Measurements from ENCODE around the gene TAMM41.
A peak's percentile ranks its signal among the peaks of the same experiment; 100 is the strongest.
"Not testable (repeated sequence)": the region's sequence is repeated elsewhere in the genome, so short reads cannot be mapped to it uniquely, and the experiment has no call there.

Gene TAMM41

DNA sequence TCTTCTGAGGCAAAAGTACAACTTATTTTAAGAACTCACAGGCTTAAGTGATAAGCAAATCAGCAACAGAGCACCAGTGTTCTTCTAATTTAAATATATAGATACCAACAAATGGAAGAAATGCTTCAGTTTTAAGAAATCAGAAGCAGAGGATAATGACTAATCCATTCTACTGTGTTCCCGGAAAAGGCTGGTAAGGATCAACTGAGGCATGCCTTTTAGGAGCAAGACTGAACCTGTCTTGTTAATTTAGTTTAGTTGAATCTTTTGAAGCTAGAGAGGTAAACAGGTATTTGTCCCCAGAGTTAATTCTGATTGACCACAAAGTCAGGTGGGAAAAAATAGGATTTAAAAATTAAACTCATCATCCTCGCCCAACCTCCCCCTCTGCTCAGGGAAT, 51.8 kb downstream of the TAMM41 start:
- DNase-seq (ENCODE audit: insufficient read length, low spot score), result no peak
- TF ChIP-seq POLR2A (IDR thresholded peaks at IDR 0.05; ENCODE audit: low read depth, low read length), result no peak
- no peak for FAIRE-seq

DNA sequence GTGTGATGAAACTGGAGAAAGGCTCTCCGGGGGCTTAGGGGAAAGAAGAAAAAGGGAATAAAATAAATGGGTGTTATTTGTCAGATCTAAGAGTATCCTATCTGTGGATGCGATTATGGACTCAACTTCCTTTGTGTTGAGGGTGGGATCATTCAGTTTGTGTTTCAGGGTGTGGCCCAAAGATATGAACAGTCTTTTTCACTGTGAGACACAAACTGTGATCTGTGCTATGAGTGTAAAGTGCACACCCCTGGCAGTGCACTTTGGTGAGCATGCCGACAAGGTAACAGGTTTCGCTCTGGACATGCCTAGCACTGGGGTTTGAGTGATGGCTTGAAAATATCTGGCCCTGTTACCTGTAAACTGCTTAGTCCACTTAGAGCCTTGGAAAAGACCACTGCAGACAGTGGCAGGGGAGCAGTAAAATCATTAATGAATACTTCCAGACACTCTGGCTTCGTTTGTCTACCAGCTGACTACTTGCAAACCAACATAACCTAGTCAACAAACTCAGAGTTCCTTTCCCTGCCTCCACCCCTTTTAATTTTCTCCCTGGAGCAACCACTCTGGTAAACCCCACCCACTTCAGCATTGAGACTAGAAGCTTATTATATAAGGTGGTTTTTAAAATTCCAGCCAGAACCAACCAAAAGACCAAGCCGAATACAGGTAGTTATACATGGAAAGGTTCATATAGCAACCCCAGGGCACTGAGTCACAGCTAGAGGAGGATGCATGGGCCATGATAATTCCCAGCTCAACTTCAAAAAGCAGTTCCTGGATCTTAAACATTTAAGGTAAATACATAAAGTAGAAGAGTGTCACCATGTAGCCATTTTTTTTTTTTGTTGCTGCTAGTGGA, 55.1 kb downstream of the TAMM41 start:
- DNase-seq (ENCODE audit: insufficient read length, low spot score) (no peak), FAIRE-seq (no peak)
- no peak for TF ChIP-seq POLR2A (IDR thresholded peaks at IDR 0.05; ENCODE audit: low read depth, low read length)

DNA sequence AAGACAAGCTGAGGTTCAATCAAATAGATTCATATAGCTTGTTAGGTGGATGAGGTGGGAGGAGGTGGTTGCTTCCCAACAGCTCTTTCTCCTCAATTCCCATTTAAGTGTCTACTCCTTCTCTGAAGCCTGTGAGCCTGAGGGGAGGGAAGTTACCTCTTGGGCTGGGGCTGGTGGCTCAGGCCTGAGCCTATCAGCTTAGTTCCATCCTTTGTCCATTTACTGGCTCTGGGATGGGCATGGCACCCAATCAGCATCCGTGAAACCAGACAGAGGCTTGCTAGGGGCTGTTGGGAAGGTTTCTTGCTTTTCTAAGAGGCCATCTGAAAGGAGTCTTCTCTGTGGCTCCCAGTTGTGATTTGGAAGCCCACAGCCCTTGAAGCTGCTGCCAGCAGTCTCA, 57.3 kb downstream of the TAMM41 start:
- DNase-seq (ENCODE audit: insufficient read length, low spot score), result no peak
- TF ChIP-seq POLR2A (IDR thresholded peaks at IDR 0.05; ENCODE audit: low read depth, low read length), result no peak
- no peak for FAIRE-seq

DNA sequence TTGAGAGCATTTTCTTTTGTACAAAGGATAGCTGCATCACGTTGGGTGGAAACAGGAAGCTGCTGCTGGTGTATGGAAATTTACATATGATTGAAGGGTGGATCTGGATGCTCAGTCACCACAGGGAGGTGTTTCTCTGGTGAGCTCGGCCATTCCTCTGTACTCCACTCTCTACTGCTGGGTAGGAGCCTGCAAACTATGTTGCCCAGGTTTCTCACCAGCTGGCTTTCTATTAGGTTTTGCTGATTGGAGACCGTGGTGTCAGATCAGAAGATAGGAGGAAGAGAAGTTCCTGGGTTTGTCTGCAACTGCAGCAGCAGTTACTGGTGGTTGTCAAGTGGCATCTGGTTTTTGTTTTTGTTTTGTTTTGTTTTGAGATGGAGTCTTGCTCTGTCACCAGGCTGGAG, 61.7 kb downstream of the TAMM41 start:
- DNase-seq (ENCODE audit: insufficient read length, low spot score) (no peak), FAIRE-seq (no peak)
- no peak for TF ChIP-seq POLR2A (IDR thresholded peaks at IDR 0.05; ENCODE audit: low read depth, low read length)

DNA sequence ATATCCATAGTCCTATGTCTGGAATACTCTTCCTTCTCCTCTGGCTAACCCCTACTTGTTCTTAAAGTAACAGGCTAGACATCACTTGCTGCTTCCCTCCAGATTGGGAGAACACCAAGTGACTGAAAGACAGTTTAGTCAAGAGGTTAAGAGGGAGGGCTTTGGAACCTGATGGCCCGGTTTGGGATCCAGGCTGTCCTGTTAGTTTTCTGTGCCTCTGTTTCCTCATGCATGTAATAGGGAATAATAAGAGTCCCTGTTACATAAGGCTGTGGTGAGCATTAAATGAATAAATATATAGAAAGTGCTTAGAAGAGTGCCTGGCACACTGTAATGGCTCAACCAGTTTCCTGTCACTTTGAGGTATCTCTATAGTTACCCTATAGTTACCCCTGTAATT, 66.3 kb downstream of the TAMM41 start:
- FAIRE-seq, result no peak
- no peak for DNase-seq (ENCODE audit: insufficient read length, low spot score)
- no peak for TF ChIP-seq POLR2A (IDR thresholded peaks at IDR 0.05; ENCODE audit: low read depth, low read length)

DNA sequence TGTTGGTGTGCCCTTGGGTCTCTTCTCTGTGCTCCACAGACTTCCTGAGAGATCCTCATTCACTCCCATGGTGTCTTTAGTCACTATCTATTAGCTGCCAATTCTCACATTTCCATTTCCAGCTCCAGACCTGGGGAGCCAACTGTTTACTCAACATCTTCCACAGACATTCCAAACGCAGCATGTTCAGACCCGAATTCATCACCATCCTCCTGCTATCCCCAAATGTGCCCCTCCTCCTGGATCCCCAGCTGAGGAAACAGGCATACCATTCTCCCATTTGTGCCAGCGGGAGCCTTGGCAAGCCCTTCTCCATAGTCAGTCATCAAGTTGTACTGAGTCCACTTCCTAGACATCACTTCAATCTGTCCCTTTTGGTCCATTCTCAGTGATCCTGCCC, 67.1 kb downstream of the TAMM41 start:
- no peak for DNase-seq (ENCODE audit: insufficient read length, low spot score)
- TF ChIP-seq POLR2A (IDR thresholded peaks at IDR 0.05; ENCODE audit: low read depth, low read length), result no peak
- FAIRE-seq, result no peak

DNA sequence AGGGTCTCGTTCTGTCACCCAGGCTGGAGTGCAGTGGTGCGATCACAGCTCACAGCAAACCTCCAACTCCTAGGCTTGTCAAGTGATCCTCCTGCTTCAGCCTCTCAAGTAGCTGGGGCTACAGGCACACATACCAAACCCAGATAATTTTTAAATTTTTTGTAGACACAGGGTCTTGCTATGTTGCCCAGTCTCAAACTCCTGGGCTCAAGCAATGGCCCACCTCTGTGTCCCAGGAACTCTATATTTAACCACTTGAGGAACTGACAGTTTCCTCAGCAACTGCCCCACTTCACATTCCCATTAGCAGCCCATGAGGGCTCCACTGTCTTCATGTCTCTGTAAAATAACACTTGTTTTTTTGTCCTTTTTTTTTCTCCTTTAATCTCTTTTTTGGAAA, 68.4 kb downstream of the TAMM41 start:
- no peak for DNase-seq (ENCODE audit: insufficient read length, low spot score)
- TF ChIP-seq POLR2A (IDR thresholded peaks at IDR 0.05; ENCODE audit: low read depth, low read length), result no peak
- no peak for FAIRE-seq

DNA sequence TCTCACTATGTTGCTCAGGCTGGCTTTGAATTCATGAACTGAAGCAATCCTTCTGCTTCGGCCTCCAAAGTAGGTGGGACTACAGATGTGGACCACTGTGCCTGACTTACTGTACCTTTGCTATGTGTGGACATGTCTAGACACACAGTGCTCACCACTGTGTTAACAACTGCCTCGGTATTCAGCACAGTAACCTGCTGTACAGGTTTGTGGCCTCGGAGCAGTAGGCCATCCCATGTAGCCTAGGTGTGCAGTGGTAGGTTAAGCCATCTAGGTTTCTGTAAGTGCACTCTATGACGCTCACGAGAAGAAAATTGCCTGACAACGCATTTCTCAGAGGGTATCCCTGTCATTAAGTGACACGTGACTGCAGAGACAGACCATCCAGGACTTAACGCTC, 70.3 kb downstream of the TAMM41 start:
- FAIRE-seq (no peak), DNase-seq (ENCODE audit: insufficient read length, low spot score) (no peak)
- no peak for TF ChIP-seq POLR2A (IDR thresholded peaks at IDR 0.05; ENCODE audit: low read depth, low read length)

DNA sequence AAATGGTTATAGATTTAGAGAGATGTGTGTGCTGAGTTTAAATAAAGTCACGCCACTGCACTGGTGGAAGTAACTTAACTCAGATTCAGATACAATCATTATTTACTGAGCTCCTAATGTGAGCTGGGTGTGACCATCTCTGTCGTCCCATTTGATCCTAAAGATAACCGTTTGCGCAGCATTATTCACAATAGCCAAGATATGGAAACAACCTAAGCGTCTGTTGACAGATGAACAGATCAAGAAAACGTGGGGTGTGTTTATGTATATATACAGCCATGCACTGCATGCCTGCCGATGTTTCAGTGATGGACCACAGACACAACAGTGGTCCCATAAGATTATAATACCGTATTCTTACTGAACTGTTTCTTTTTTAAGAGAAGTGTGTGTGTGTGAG, 71.2 kb downstream of the TAMM41 start:
- FAIRE-seq (no peak), DNase-seq (ENCODE audit: insufficient read length, low spot score) (no peak)
- TF ChIP-seq POLR2A (IDR thresholded peaks at IDR 0.05; ENCODE audit: low read depth, low read length), result no peak

DNA sequence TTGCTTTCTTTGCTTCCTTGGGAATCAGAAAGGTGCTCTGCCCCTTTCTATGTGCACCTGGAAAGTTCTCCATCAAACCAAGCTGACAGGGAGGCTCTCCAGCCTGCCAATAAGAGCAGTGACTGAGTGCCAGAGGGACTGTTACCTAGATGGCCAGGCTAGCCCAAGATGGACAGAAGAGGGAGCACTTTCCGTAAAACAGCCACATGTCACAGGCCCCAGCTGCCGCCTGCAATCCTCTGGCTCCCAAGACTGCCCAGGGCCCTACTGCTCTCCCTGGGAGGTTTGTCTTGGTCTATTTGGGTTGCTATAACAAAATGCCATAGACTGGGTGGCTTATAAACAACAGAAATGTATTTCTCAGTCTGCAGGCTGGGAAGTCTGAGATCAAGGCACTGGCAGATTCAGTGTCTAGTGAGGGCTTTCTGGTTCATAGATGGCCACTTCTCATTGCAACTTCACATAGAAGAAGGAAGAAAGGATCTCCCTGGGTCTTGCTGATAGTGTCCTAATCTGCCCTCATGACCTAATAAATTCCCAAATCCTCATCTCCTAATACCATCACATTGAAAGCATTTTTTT, 72.3 kb downstream of the TAMM41 start:
- no peak for TF ChIP-seq POLR2A (IDR thresholded peaks at IDR 0.05; ENCODE audit: low read depth, low read length)

DNA sequence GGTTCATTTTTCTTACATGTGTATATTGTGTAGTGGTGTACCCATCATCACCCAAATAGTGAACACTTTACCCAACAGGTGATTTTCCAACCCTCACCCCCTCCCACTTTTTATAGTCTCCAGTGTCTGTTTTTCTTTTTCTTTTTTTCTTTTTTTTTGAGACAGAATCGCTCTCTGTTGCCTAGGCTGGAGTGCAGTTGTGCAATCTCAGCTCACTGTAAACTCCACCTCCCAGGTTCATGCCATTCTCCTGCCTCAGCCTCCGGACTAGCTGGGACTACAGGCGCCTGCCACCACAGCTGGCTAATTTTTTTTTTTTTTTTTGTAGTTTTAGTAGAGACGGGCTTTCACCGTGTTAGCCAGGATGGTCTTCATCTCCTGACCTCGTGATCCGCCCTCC, 74.8 kb downstream of the TAMM41 start:
- not testable (repeated sequence) for FAIRE-seq; DNase-seq (ENCODE audit: insufficient read length, low spot score)

More for the DNA sequence above, 72.3 kb downstream of the TAMM41 start:
- FAIRE-seq (no peak), DNase-seq (ENCODE audit: insufficient read length, low spot score) (peak; percentile 50)

DNA sequence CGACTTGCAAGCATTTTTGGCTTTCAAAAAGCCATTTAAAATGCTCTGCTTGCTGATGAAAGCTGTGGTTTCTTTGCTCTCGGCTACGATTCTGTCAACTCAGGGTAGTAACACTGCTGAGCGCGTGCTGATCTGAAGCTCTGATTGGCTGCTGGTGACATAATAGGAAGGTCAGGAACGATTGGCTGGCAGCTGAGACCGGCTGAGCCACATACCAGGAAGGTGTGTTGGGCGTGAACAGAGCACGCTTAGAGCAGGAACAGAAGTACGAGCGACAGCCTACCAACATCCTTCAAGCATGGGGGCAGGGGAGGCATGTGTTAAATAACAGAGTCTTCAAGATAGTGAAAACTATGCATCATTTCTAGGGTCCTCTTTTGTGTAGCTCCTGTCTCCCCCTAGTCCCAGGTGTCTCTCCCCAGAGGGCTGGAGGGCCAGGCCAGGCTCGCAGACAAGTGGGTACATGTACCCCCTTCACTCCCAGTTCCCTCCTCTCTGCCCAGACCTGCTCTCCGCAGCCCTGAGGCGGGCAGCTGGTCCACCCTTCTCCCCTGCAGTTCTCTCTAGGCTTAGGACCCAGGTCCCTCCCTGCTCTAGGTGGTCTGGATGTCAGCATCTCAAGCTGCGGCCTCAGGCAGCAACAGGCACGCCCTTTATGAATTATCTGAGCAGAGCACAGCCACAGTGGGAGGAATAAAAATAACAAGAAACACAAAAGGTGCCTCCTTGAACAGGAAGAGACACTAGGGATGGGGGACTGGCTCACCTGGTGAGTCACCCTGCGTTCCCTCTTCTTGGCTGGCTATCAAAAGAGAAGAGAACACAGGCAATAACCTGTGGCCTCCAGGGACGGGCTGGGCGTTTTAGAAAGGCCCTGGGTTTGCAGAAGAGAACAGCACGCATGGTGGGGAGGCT, 76.0 kb downstream of the TAMM41 start:
- no peak for TF ChIP-seq POLR2A (IDR thresholded peaks at IDR 0.05; ENCODE audit: low read depth, low read length)
- FAIRE-seq (peak; percentile 88), DNase-seq (ENCODE audit: insufficient read length, low spot score) (peak; percentile 81)

DNA sequence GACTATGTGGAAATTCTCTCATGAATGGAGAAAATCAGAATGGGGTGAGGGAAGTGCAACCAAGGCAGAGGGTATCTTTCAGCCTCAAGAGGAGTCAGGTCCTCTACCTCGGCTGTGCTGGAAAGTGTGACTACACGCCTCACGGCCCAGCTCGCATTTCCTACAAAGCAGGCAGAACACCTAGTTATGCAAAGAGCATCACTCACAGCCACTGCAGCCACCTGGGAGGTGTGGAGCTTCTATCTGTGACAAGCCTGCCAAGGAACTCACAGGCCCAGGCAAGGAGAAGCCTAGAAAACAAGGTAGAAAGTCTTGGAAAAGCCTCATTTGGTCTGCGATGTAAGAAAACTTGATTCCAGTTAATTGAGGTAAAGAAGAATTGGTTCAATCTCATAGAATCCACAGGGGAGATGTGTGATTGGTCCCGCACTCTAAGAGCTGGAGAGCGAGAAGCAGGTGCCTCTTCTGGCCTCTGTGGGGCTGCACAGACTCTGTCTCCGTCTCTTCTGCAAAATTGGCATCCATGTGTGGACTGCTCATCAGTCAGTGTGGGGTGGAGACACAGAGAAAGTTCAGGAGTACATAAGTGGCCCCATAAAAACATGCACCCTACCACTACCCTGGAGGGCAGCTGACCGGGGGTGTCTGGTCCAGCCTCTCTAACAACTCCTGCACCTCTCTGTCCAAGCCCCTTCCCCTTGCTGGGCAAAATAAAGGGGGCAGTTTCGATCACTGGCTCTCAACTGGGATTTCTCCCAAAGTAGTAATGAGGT, 76.8 kb downstream of the TAMM41 start:
- DNase-seq (ENCODE audit: insufficient read length, low spot score) (no peak), FAIRE-seq (no peak)
- TF ChIP-seq POLR2A (IDR thresholded peaks at IDR 0.05; ENCODE audit: low read depth, low read length), result no peak

Data from H54 (cell line).